GM12878 (cell line): ENCODE results near the gene ADGRV1.

Experiments
- CHD4 ChIP-seq: fragments of 200-600 bp; sonication (generic); IDR thresholded peaks from 2 replicates; pipeline ENCODE4 v1.6.1; 2016; ENCODE audit warnings: mild to moderate bottlenecking
- ESRRA ChIP-seq: IDR thresholded peaks from 2 replicates; pipeline ENCODE4 v1.6.1; 2012; ENCODE audit warnings: mild to moderate bottlenecking, low read length, improper control_type of control experiment
- EZH2 ChIP-seq: IDR thresholded peaks from 2 replicates; pipeline ENCODE4 v1.6.1; 2012; ENCODE audit warnings: low read depth, mild to moderate bottlenecking, control low read depth, inconsistent platforms, low read length, borderline replicate concordance; ENCODE audit not compliant: control insufficient read depth
- GATAD2B ChIP-seq: fragments of 450-650 bp; conservative IDR thresholded peaks from 2 replicates; pipeline ENCODE4 v1.6.1; 2017; ENCODE audit warnings: low read depth, mild to moderate bottlenecking, moderate library complexity
- TAF1 ChIP-seq: IDR thresholded peaks from 2 replicates; pipeline ENCODE4 v1.6.1; 2011; ENCODE audit warnings: mild to moderate bottlenecking, low read depth, low read length, borderline replicate concordance
- TF ChIP-seq, protein P1 (sequence below): IDR thresholded peaks from 2 replicates; pipeline ENCODE4 v1.6.1; 2012; ENCODE audit warnings: low read depth, low read length, improper control_type of control experiment

DNA sequence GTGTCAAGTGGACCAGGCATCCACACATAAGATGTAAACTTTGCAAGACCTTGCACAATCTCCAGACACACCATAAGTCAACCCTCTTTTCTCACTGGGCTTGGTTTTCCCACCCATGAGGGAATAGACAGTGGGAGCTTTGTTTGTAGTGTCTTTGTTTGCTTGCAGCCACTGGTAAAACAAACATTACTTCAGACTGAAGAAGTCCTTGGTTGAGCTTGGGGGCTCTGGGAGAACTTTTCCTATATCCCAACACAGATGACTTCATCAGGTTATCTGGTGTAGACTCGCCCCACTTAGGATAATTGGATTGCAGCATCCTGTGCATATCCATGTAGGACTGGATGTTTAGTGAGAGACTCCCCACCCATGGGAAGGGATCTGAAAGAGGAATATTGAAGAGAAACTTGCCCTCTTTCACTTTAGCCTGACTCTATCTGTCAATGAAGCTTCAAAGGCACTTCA is 11.5 kb upstream of the ADGRV1 start:
- TF ChIP-seq, protein P1, sequence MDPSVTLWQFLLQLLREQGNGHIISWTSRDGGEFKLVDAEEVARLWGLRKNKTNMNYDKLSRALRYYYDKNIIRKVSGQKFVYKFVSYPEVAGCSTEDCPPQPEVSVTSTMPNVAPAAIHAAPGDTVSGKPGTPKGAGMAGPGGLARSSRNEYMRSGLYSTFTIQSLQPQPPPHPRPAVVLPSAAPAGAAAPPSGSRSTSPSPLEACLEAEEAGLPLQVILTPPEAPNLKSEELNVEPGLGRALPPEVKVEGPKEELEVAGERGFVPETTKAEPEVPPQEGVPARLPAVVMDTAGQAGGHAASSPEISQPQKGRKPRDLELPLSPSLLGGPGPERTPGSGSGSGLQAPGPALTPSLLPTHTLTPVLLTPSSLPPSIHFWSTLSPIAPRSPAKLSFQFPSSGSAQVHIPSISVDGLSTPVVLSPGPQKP = no peak
- TF ChIP-seq TAF1 (no peak), CHD4 (no peak), EZH2 (no peak), GATAD2B (no peak), ESRRA (no peak)
